ENCODE measurements around the gene SEPHS2. TPM values are rescaled to one million over a fixed set of nuclear protein-coding genes. Genes with fewer than 3 reads are reported as not detected.

The SEPHS2 gene, protein sequence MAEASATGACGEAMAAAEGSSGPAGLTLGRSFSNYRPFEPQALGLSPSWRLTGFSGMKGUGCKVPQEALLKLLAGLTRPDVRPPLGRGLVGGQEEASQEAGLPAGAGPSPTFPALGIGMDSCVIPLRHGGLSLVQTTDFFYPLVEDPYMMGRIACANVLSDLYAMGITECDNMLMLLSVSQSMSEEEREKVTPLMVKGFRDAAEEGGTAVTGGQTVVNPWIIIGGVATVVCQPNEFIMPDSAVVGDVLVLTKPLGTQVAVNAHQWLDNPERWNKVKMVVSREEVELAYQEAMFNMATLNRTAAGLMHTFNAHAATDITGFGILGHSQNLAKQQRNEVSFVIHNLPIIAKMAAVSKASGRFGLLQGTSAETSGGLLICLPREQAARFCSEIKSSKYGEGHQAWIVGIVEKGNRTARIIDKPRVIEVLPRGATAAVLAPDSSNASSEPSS
- total RNA-seq (10 to 100 TPM; 13.1 to 38.9 (median 25.6) TPM), polyA plus RNA-seq (10 to 100 TPM; 19.3 to 37.1 TPM)
- long read RNA-seq, donor 1, transcript SEPHS2-201 (1 exons, 2,551 nt): major isoform, 109 of 109 reads
- long read RNA-seq, donor 1, partial matches to known transcripts: 0 of 109 reads
- long read RNA-seq, donor 1, other reads (novel, unspliced or antisense): 0 of 109 reads
- long read RNA-seq, donor 2, transcript SEPHS2-201 (1 exons, 2,551 nt): major isoform, 27 of 27 reads
- long read RNA-seq, donor 2, partial matches to known transcripts: 0 of 27 reads
- long read RNA-seq, donor 2, other reads (novel, unspliced or antisense): 0 of 27 reads
- long read RNA-seq, donor 3, transcript SEPHS2-201 (1 exons, 2,551 nt): major isoform, 94 of 94 reads
- long read RNA-seq, donor 3, partial matches to known transcripts: 0 of 94 reads
- long read RNA-seq, donor 3, other reads (novel, unspliced or antisense): 0 of 94 reads

- H3K4me1 ChIP-seq (ENCODE audit: insufficient read depth): peaks cover 5% of the 10 kb centered on the region
- WGBS, 3 donors: 0 to 1% (median 0%) methylated on average over 34 to 59 of the region's 59 CpGs
- peak; percentile 94 to 99 (median 97) for DNase-seq
- no peaks in the 10 kb centered on the region for H3K9me3 ChIP-seq
- no peaks in the 10 kb centered on the region for H3K36me3 ChIP-seq
- peak within 1 kb of the TSS; percentile 84 for H3K4me3 ChIP-seq
- TF ChIP-seq, protein P1, sequence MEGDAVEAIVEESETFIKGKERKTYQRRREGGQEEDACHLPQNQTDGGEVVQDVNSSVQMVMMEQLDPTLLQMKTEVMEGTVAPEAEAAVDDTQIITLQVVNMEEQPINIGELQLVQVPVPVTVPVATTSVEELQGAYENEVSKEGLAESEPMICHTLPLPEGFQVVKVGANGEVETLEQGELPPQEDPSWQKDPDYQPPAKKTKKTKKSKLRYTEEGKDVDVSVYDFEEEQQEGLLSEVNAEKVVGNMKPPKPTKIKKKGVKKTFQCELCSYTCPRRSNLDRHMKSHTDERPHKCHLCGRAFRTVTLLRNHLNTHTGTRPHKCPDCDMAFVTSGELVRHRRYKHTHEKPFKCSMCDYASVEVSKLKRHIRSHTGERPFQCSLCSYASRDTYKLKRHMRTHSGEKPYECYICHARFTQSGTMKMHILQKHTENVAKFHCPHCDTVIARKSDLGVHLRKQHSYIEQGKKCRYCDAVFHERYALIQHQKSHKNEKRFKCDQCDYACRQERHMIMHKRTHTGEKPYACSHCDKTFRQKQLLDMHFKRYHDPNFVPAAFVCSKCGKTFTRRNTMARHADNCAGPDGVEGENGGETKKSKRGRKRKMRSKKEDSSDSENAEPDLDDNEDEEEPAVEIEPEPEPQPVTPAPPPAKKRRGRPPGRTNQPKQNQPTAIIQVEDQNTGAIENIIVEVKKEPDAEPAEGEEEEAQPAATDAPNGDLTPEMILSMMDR (IDR thresholded peaks at IDR 0.05): peak in 2 of 3 donors; percentile 40 to 48
- TF ChIP-seq POLR2A (IDR thresholded peaks at IDR 0.05): peak; percentile 38
- TF ChIP-seq EP300 (IDR thresholded peaks at IDR 0.05): peak; percentile 52
- H3K27me3 ChIP-seq: no peaks in the 10 kb centered on the region
- intact Hi-C loops (cut with DNase I): no loop called here
- peak within 1 kb of the TSS; percentile 35 to 83 for H3K27ac ChIP-seq
Measured at GRCh38 chr16:30445408-30446202, at the start of gene SEPHS2. Gene SEPHS2 (minus strand): TSS chr16:30445874. CDS start chr16:30445727, 147 bp downstream.

DNA sequence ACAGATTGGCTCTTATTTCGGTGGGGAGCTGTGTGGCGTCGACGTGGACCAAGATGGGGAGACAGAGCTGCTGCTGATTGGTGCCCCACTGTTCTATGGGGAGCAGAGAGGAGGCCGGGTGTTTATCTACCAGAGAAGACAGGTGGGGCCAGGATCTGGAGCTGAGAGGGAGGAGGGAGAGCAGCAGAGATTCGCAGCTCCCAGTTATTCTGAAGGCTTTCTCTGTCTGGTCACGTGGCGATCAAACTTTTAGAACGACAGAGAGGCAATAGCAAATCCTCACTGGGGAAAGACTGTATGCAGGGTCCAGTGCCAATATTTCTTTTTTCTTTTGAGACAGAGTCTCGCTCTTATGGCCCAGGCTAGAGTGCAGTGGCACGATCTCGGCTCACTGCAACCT lies 49.0 kb upstream of the SEPHS2 start:
- intact Hi-C loops (cut with DNase I): no loop called here
- DNase-seq: no peak

GRCh38 chr16:30493941-30494488 lies 48.3 kb upstream of the SEPHS2 start:
- no peak overlapping the region for H3K27ac ChIP-seq
- H3K36me3 ChIP-seq: no peaks in the 10 kb centered on the region
- intact Hi-C loops (cut with DNase I): no loop called here
- no peak for TF ChIP-seq POLR2A (IDR thresholded peaks at IDR 0.05)
- TF ChIP-seq EP300 (IDR thresholded peaks at IDR 0.05): no peak
- TF ChIP-seq, protein P1 (IDR thresholded peaks at IDR 0.05): no peak
- H3K27me3 ChIP-seq: no peaks in the 10 kb centered on the region
- H3K4me3 ChIP-seq: no peak overlapping the region
- WGBS, 3 donors: 56 to 70% (median 63%) methylated on average over 11 of the region's 11 CpGs
- DNase-seq: no peak
- no peaks in the 10 kb centered on the region for H3K4me1 ChIP-seq (ENCODE audit: insufficient read depth)
- H3K9me3 ChIP-seq: no peaks in the 10 kb centered on the region

More for the DNA sequence above, 49.0 kb upstream of the SEPHS2 start:
- WGBS, 3 donors: 45 to 65% (median 51%) methylated on average over 12 of the region's 12 CpGs
- Histone ChIP-seq H3K27ac (no peak overlapping the region), H3K27me3 (no peaks in the 10 kb centered on the region), H3K4me3 (no peak overlapping the region), H3K9me3 (no peaks in the 10 kb centered on the region), H3K36me3 (no peaks in the 10 kb centered on the region), H3K4me1 (ENCODE audit: insufficient read depth) (no peaks in the 10 kb centered on the region)
- TF ChIP-seq EP300 (IDR thresholded peaks at IDR 0.05) (no peak), POLR2A (IDR thresholded peaks at IDR 0.05) (no peak)
- TF ChIP-seq, protein P1 (IDR thresholded peaks at IDR 0.05): no peak
